Measurements from ENCODE around the gene ZNF384. TPM values are rescaled to one million over a fixed set of nuclear protein-coding genes. Genes with fewer than 3 reads are reported as not detected.
A peak's percentile ranks its signal among the peaks of the same experiment; 100 is the strongest.

Gene ZNF384
- polyA plus RNA-seq (2012; ENCODE audit: low read depth, missing spikeins), result 43.3 TPM

- peak; percentile 3 for TF ChIP-seq PAX5 (IDR thresholded peaks at IDR 0.05; ENCODE audit: insufficient read depth, low read length, severe bottlenecking)
- TF ChIP-seq POLR2AphosphoS5 (IDR thresholded peaks at IDR 0.05; ENCODE audit: low read depth, low read length), result peak; percentile 63
- peak; percentile 60 for TF ChIP-seq SPI1 (IDR thresholded peaks at IDR 0.05; ENCODE audit: low read depth, low read length)
- peak; percentile 49; the same call in 1 of the 2 replicates for TF ChIP-seq TAF1 (IDR thresholded peaks at IDR 0.05; ENCODE audit: low read depth, low read length)
- TF ChIP-seq POU2F2 (IDR thresholded peaks at IDR 0.05; ENCODE audit: low read depth, low read length), result peak; percentile 61; the same call in 1 of the 2 replicates
- peak; percentile 83 for TF ChIP-seq POLR2A (IDR thresholded peaks at IDR 0.05; ENCODE audit: low read depth, low read length)
- DNase-seq (ENCODE audit: insufficient read length, low spot score) (peak; percentile 96), FAIRE-seq (peak; percentile 97)
Observed at GRCh38 chr12:6688999-6689882, at the start of gene ZNF384. ZNF384 (minus strand) TSS chr12:6689375; CDS start chr12:6679520, 9,855 bp downstream.

GRCh38 chr12:6736754-6737153, 47.6 kb upstream of the ZNF384 start:
- no peak for DNase-seq (ENCODE audit: insufficient read length, low spot score)
- no peak for TF ChIP-seq POLR2A (IDR thresholded peaks at IDR 0.05; ENCODE audit: low read depth, low read length)
- no peak for TF ChIP-seq TAF1 (IDR thresholded peaks at IDR 0.05; ENCODE audit: low read depth, low read length)
- no peak for TF ChIP-seq SPI1 (IDR thresholded peaks at IDR 0.05; ENCODE audit: low read depth, low read length)
- no peak for TF ChIP-seq PAX5 (IDR thresholded peaks at IDR 0.05; ENCODE audit: insufficient read depth, low read length, severe bottlenecking)
- no peak for TF ChIP-seq POLR2AphosphoS5 (IDR thresholded peaks at IDR 0.05; ENCODE audit: low read depth, low read length)
- TF ChIP-seq POU2F2 (IDR thresholded peaks at IDR 0.05; ENCODE audit: low read depth, low read length), result no peak
- FAIRE-seq, result no peak

DNA sequence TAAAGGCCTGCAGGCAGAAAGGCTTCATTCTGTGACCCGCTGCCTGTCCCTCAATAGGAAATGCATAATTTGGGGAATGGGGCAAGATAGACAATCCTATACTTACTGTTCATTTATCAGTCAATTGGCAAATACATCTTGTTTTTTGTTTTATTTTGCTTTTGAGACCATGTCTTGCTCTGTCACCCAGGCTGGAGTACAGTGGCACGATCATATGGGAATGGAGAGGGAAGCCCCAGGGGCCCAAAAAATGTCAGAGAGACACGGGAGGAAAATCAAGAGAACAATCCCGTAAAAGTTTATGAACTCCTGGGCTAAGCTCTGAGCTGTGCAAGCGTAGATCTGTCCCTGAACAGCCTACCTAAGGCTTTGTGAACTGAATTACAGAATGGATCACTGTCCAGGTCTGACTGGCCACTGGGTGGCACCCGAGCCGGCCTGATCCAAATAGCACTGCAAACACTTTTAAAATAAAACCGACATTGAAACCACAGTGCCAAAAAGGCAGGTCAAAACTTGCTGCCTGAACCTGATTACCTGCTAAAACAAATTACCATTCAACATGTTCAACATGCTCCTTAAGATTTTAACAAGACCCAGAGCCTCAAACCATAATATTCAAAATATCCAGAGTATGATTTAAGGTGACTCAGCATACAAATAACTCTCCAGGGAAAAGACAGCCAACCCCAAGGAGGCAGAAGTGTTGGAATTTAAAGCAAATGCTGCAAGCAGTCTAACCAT, 46.4 kb upstream of the ZNF384 start:
- FAIRE-seq (peak; percentile 82), DNase-seq (ENCODE audit: insufficient read length, low spot score) (peak; percentile 48)
- TF ChIP-seq TAF1 (IDR thresholded peaks at IDR 0.05; ENCODE audit: low read depth, low read length), result no peak
- no peak for TF ChIP-seq PAX5 (IDR thresholded peaks at IDR 0.05; ENCODE audit: insufficient read depth, low read length, severe bottlenecking)
- TF ChIP-seq POLR2AphosphoS5 (IDR thresholded peaks at IDR 0.05; ENCODE audit: low read depth, low read length), result no peak
- no peak for TF ChIP-seq SPI1 (IDR thresholded peaks at IDR 0.05; ENCODE audit: low read depth, low read length)

DNA sequence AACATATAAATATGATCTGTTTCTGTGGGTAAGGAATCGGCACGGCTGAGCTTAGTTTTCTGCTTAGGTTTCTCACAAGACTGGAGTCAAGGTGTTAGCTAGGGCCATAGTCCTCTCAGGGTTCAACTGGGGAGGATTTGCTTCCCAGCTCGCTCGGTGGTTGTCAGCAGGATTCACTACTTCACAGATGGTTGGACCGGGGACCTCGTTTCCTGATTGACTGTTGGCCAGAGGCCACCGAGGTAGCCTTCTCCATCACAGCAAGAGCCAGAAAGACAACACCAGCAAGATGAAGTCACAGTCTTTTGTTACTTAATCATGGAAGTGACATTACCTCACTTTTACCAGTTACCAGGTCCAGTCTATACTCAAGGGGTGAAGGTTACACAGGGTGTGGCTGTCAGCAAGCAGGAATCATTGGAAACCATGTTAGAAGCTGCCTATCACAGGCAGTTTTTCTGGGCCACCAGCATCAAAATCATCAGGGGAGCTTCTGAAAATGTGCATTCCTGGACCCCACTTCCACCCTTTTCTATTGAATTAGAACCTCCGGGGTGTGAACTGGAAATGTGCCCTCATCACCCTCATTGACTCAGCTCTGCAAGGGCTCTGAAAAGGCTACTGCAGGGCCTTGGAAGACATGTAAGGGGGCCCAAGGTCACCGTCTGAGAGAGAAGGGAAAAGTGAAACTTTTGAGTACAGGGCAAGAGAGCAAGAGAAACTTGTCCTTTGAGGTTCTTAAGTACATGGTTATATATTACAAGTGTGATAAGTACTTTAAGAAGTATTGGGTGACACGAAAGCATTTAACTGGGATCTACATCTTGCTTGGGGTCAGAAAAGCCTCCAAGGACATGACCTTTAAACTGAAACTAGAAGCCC, 45.6 kb upstream of the ZNF384 start:
- no peak for TF ChIP-seq SPI1 (IDR thresholded peaks at IDR 0.05; ENCODE audit: low read depth, low read length)
- TF ChIP-seq TAF1 (IDR thresholded peaks at IDR 0.05; ENCODE audit: low read depth, low read length), result no peak
- TF ChIP-seq POU2F2 (IDR thresholded peaks at IDR 0.05; ENCODE audit: low read depth, low read length), result no peak
- no peak for TF ChIP-seq POLR2A (IDR thresholded peaks at IDR 0.05; ENCODE audit: low read depth, low read length)
- TF ChIP-seq POLR2AphosphoS5 (IDR thresholded peaks at IDR 0.05; ENCODE audit: low read depth, low read length), result no peak
- TF ChIP-seq PAX5 (IDR thresholded peaks at IDR 0.05; ENCODE audit: insufficient read depth, low read length, severe bottlenecking), result no peak
- no peak for DNase-seq (ENCODE audit: insufficient read length, low spot score)
- FAIRE-seq, result no peak

- FAIRE-seq (no peak), DNase-seq (ENCODE audit: insufficient read length, low spot score) (no peak)
- TF ChIP-seq POLR2A (IDR thresholded peaks at IDR 0.05; ENCODE audit: low read depth, low read length), result no peak
- TF ChIP-seq PAX5 (IDR thresholded peaks at IDR 0.05; ENCODE audit: insufficient read depth, low read length, severe bottlenecking), result no peak
- no peak for TF ChIP-seq SPI1 (IDR thresholded peaks at IDR 0.05; ENCODE audit: low read depth, low read length)
- no peak for TF ChIP-seq TAF1 (IDR thresholded peaks at IDR 0.05; ENCODE audit: low read depth, low read length)
- TF ChIP-seq POLR2AphosphoS5 (IDR thresholded peaks at IDR 0.05; ENCODE audit: low read depth, low read length), result no peak
- TF ChIP-seq POU2F2 (IDR thresholded peaks at IDR 0.05; ENCODE audit: low read depth, low read length), result no peak
Observed at GRCh38 chr12:6730169-6730568, 41.0 kb upstream of the ZNF384 start.

- no peak for DNase-seq (ENCODE audit: insufficient read length, low spot score)
- TF ChIP-seq SPI1 (IDR thresholded peaks at IDR 0.05; ENCODE audit: low read depth, low read length) (no peak), POLR2AphosphoS5 (IDR thresholded peaks at IDR 0.05; ENCODE audit: low read depth, low read length) (no peak), POU2F2 (IDR thresholded peaks at IDR 0.05; ENCODE audit: low read depth, low read length) (no peak), PAX5 (IDR thresholded peaks at IDR 0.05; ENCODE audit: insufficient read depth, low read length, severe bottlenecking) (no peak), TAF1 (IDR thresholded peaks at IDR 0.05; ENCODE audit: low read depth, low read length) (no peak), POLR2A (IDR thresholded peaks at IDR 0.05; ENCODE audit: low read depth, low read length) (no peak)
- no peak for FAIRE-seq
Observed at GRCh38 chr12:6729186-6729585, 40.0 kb upstream of the ZNF384 start.

- FAIRE-seq (peak; percentile 74), DNase-seq (ENCODE audit: insufficient read length, low spot score) (no peak)
- TF ChIP-seq POU2F2 (IDR thresholded peaks at IDR 0.05; ENCODE audit: low read depth, low read length) (no peak), PAX5 (IDR thresholded peaks at IDR 0.05; ENCODE audit: insufficient read depth, low read length, severe bottlenecking) (no peak), POLR2A (IDR thresholded peaks at IDR 0.05; ENCODE audit: low read depth, low read length) (no peak), TAF1 (IDR thresholded peaks at IDR 0.05; ENCODE audit: low read depth, low read length) (no peak), POLR2AphosphoS5 (IDR thresholded peaks at IDR 0.05; ENCODE audit: low read depth, low read length) (no peak), SPI1 (IDR thresholded peaks at IDR 0.05; ENCODE audit: low read depth, low read length) (no peak)
Observed at GRCh38 chr12:6725350-6725749, 36.2 kb upstream of the ZNF384 start.

DNA sequence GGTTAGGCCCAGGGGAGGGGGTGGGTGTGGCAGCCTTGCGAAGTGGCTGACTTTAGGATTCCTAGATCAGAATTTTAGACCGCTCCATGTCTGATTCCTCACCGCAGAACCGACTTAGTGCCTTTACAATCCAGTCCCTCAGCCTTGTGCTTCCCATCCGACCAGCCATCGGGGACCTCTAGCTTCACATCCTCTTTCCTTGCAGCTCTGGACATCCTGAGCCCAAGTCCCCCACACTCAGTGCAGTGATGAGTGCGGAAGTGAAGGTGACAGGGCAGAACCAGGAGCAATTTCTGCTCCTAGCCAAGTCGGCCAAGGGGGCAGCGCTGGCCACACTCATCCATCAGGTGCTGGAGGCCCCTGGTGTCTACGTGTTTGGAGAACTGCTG, 35.2 kb upstream of the ZNF384 start:
- no peak for FAIRE-seq
- no peak for DNase-seq (ENCODE audit: insufficient read length, low spot score)
- TF ChIP-seq POLR2AphosphoS5 (IDR thresholded peaks at IDR 0.05; ENCODE audit: low read depth, low read length) (peak; percentile 2; the same call in 1 of the 2 replicates), TAF1 (IDR thresholded peaks at IDR 0.05; ENCODE audit: low read depth, low read length) (no peak), POU2F2 (IDR thresholded peaks at IDR 0.05; ENCODE audit: low read depth, low read length) (no peak), SPI1 (IDR thresholded peaks at IDR 0.05; ENCODE audit: low read depth, low read length) (peak; percentile 79), POLR2A (IDR thresholded peaks at IDR 0.05; ENCODE audit: low read depth, low read length) (no peak; the same call in none of the 2 replicates), PAX5 (IDR thresholded peaks at IDR 0.05; ENCODE audit: insufficient read depth, low read length, severe bottlenecking) (no peak)
